ENCODE measurements around the gene ATP5F1A.

The ATP5F1A gene

GRCh38 chr18:46035696-46036680, 62.1 kb downstream of the ATP5F1A start:
- H3K4me1 ChIP-seq (ENCODE audit: control insufficient read depth, insufficient read depth, low read length) = no peaks in the 10 kb centered on the region
- no peak overlapping the region for H3K27ac ChIP-seq (ENCODE audit: insufficient read depth, low read depth, low read length, poor library complexity, severe bottlenecking)
- H3K36me3 ChIP-seq (ENCODE audit: control insufficient read depth, insufficient read depth, low read length) = no peaks in the 10 kb centered on the region
- no peak overlapping the region for H3K4me3 ChIP-seq (ENCODE audit: insufficient read depth, low read depth, low read length)
- no peaks in the 10 kb centered on the region for H3K27me3 ChIP-seq (ENCODE audit: control insufficient read depth, insufficient read depth, low read length, poor library complexity, severe bottlenecking)
- no peaks in the 10 kb centered on the region for H3K9me3 ChIP-seq (ENCODE audit: control insufficient read depth, low read length)
- WGBS, 2 experiments = 93 to 95% methylated on average over 2 of the region's 2 CpGs

- H3K4me1 ChIP-seq (ENCODE audit: control insufficient read depth, insufficient read depth, low read length) = no peaks in the 10 kb centered on the region
- no peak overlapping the region for H3K4me3 ChIP-seq (ENCODE audit: insufficient read depth, low read depth, low read length)
- H3K36me3 ChIP-seq (ENCODE audit: control insufficient read depth, insufficient read depth, low read length) = no peaks in the 10 kb centered on the region
- whole genome bisulfite sequencing, 2 experiments = 95 to 100% methylated on average over 1 of the region's 1 CpG
- no peaks in the 10 kb centered on the region for H3K9me3 ChIP-seq (ENCODE audit: control insufficient read depth, low read length)
- peaks cover 9% of the 10 kb centered on the region for H3K27me3 ChIP-seq (ENCODE audit: control insufficient read depth, insufficient read depth, low read length, poor library complexity, severe bottlenecking)
- H3K27ac ChIP-seq (ENCODE audit: insufficient read depth, low read depth, low read length, poor library complexity, severe bottlenecking) = no peak overlapping the region
Observed at GRCh38 chr18:46034230-46034629, 63.9 kb downstream of the ATP5F1A start.

DNA sequence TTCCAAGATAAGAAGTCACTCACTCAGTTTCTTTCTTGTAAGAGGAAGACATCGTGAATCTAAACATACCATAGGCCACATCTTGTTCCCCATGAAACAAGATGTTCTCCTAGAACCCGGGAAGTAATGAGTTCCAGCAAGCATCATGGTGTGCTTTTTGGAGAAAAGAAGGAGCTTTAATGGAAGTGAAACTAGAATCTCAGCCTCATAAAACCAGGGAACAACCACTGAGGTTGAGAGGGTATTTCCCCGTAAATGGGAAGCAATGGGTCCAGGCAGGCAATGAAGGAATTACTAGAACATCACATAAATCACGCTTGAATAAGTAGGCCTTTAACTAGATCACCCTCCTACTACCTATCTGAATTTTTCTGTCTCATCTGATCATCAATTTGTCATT, 66.4 kb downstream of the ATP5F1A start:
- H3K27ac ChIP-seq (ENCODE audit: insufficient read depth, low read depth, low read length, poor library complexity, severe bottlenecking) = no peak overlapping the region
- peaks cover 26% of the 10 kb centered on the region for H3K27me3 ChIP-seq (ENCODE audit: control insufficient read depth, insufficient read depth, low read length, poor library complexity, severe bottlenecking)
- no peaks in the 10 kb centered on the region for H3K36me3 ChIP-seq (ENCODE audit: control insufficient read depth, insufficient read depth, low read length)
- WGBS, 2 experiments = 92 to 95% methylated on average over 4 of the region's 4 CpGs
- no peaks in the 10 kb centered on the region for H3K9me3 ChIP-seq (ENCODE audit: control insufficient read depth, low read length)
- no peak overlapping the region for H3K4me3 ChIP-seq (ENCODE audit: insufficient read depth, low read depth, low read length)
- H3K4me1 ChIP-seq (ENCODE audit: control insufficient read depth, insufficient read depth, low read length) = no peaks in the 10 kb centered on the region

Data from ectodermal cell (in vitro differentiated cells).